GM19397 (cell line): ENCODE measurements around the gene CDK11A.
A peak's percentile ranks its signal among the peaks of the same experiment; 100 is the strongest.
"Not testable (repeated sequence)": the region's sequence is repeated elsewhere in the genome, so short reads cannot be mapped to it uniquely, and the experiment has no call there.

Experiments used
- ATAC-seq: cut with Tn5 transposase; IDR thresholded peaks from one replicate; pipeline ENCODE4 v1.9.1; 2021; ENCODE audit warnings: mild to moderate bottlenecking, moderate library complexity; ENCODE audit not compliant: unreplicated experiment

Gene CDK11A

DNA sequence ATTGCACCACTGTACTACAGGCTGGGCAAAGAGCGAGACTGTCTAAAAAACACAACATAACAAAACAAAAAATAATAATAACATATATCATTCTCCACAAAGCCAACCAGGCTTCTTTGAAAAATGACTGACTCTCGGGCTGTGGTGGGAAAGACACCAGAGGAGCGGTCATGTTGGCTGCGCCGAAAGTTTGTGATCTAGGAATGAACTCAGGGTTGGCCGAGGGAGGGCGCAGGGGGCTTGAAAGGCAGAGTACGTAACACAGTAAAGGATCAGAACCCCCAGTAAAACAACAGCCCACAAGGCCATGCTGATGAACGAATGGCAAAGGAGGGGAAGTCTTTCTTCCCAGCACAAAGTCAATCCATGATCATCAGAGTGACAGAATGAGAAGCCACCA lies 36.3 kb downstream of the CDK11A start:
- ATAC-seq: no peak

DNA sequence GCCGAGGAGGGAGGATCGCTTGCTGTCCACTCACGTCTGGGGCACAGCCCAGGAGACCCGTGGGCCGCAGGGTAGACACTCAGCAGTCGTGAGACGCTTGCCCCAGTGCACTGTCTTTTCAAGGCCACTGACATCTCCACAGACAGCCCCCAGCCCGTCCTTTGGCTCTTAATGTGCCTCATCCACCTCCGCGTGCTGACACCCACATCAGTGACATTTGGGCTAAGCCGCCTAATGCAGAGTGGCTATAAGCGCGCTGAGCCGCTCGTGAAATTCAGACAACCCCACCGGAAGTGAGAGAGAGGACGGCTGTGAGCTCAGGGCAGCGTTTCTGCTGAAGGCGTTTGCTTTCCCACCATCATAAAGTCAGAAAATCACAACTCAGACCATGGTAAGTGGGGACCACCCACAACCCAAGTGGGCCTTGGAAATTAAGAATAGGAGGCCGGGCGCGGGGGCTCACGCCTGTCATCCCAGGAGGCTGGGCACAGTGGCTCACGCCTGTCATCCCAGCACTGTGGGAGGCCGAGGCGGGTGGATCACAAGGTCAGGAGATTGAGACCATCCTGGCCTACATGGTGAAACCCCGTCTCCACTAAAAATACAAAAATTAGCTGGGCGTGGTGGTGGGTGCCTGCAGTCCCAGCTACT lies 40.0 kb downstream of the CDK11A start:
- no peak for ATAC-seq

DNA sequence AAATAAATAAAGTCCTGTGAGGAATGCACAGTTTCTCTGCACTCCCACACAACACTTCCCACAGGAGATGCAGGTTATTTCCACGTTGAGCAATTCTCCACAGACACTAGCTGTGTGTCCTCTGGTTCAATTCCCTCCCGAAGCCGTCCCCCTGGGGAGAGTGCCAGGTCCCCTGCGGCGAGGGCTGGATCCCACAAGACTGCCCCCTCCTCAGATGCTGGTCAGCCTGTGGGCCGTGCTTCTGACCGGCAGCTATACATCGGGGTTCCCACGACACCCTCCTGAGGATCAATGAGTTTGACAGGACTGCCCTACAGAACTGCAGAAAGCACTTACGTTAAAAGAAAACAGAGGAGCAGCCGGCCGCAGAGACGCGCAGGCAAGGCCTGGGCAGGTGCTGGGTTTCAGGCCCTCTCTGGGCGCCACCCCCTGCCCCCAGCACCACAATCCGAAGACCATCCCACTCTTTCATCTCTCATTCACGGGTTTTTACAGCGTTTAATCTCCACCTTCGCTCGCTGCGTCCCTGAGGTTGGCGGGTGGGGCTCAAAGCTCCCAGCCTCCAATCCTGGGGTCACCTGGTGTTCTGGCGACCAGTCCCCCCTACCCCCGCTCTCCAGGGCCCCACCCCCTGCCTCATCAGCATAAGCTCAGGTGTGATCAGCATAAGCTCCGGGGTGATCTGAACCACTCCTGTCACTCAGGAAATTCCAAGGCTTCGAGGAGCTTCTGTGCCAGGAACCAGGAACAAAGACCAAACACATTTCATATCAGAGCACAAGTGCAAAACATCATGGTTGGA lies 40.9 kb downstream of the CDK11A start:
- no peak for ATAC-seq

DNA sequence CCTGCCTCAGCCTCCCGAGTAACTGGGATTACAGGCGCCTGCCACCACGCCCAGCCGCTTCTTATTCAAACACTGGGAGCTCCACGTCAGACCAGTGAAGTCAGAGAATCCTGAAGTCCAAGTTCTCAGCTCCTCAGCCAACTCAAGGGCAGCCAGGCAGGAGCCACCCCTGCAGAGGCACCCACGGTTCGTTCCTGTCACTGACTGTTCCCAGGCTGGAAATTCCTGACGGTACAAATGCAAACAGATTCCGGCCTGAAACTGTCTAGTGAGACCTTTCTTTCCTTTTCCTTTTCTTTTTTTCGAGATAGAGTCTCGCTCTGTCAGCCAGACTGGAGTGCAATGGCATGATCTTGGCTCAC lies 43.3 kb downstream of the CDK11A start:
- no peak for ATAC-seq

DNA sequence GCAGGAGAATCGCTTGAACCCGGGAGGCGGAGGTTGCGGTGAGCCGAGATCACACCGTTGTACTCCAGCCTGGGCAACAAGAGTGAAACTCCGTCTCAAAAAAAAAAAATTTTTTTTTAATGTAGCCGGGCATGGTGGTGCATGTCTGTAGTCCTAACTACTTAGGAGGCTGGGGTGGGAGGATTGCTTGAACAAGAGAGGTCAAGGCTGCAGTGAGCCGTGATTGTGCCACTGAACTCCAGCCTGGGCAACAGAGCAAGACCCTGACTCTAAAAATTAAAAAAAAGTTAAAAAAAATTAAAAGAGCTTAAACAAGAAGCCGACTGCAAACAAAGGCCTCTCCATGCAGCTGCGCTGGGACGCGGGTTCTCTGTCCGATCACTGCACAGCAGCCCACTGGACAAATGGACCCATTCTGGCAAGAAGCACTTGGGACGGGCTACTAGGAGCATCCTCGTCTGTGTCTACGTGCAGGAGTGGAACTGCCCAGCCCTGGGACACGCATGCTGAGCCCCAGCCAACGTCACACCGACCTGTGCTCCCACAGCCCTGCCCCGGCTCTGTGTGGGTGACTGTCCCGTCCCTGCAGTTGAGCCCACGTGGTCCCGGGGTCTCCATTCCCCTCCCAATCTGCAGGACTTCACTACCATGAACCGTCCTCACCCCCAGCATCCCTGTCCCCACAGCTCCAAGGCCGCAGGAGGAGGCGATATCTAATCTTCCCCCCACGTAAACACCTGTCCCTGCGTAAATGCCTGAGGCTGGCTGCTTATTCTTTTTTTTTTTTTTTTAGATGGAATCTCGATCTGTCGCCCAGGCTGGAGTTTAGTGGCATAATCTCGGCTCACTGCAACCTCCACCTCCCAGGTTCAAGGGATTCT lies 43.9 kb downstream of the CDK11A start:
- ATAC-seq: no peak

DNA sequence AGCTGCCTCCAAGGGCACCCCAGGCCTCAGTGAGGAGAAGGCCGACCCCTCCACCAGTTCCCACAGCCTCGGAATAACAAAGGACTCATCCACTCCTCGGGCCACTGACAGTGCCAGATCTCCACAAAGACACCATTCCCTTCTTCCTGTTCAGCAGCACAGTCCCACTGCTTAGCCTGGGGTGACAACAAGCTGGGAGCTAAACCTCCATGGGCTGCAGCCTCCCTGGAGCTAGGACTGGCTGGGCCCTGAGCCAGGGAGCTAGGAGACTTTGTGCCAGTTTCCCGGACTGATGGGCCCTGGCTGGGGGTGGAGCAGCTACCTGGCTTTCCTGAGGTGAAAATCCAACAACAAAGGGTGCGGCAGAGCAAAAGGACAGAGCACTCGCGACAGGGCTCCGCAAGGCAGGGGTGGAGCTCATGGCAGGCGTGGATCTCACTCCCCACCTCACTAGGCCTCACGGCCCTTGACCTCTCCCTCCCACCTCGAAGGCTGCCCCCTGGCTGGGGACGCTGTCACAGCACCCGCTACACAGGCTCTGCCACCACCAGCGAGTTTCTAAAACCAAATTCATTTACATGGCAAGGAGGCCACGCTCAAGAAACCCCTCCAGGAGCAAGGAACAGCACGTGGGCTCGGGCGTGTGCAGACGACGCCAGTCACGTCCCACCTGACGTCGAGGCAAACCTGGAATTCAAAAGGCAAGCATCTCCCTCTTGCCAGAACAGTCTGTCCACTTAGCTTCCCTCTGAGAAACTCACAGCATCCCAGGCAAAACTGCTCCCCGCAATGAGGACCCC lies 45.4 kb downstream of the CDK11A start:
- ATAC-seq: peak; percentile 1

DNA sequence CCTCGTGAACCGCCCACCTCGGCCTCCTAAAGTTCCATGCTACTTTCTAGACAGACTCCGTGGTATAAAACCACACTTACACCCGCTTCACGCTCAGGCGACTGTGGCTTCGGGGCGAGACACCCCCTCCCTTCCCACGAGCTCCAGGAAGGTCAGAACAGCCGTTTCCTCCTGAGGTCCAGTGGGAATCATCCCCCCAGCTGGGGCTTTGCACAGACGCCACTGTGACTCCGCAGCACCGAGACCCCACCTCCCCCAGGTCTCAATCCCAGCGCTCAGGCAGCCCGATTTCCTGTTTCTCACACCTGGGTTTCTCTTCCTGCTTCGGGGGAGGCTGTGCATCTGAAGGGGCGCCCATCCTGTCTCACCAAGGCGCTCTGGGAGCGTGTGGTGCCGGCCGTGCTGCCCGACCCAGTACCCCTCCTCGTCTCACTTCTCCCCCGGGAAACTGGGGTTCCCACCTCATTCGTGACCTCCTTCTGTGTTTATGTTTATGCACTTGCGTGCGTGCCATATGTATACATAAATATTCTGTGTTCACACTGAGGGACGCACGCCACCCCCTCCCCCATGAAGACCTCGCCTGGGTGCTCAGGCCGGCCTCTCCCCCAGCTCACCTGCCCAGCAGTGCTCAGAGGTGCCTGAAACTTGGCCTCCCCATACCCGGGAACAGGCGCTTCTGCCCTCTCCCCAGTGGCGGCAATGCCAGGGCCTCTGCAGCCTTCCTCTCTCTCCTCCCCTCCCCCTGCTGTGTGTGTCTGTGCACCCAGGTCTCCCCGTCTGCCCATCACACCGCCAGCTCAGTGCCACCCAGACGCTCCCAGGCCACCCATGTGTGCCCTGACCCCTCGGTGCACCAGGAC lies 46.2 kb downstream of the CDK11A start:
- ATAC-seq: peak; percentile 62

DNA sequence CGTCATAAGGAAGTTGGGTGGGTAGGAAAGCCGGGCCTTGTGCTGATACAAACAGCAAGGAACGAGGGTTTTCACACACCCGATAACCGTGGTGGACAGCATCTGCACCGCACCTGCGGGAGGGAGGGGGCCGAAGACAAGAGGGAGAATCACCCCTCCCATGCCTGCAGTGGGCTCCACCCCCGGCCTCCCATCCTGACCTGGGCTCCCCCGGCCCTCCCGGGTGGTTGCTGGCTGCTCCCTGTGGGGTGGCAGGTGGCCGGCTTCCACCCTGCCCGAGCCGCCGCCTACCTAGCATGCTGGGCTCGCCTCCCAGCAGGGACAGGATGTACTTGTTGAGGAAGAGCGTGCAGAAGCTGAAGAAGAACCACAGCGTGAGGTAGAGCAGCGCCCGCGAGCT lies 48.1 kb downstream of the CDK11A start:
- ATAC-seq: not testable (repeated sequence)

DNA sequence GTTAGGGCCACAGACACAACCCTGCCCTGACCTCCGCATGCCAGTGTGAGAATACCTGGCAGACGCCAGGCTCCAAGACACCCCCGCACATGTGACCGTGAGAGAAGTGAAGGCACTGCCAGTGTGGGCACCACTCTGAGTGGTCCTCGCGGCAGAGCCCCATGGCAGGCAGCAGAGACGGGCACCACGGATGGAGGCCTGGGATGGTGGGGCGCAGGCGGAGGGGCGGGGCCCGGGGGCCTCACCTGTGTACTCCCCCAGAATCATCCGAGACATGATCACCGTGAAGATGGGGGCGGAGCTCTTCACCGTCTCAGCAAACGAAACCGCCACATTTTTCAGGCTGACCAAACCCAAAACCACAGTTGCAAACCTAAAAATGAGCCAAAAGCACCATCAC lies 48.9 kb downstream of the CDK11A start:
- ATAC-seq: not testable (repeated sequence)

DNA sequence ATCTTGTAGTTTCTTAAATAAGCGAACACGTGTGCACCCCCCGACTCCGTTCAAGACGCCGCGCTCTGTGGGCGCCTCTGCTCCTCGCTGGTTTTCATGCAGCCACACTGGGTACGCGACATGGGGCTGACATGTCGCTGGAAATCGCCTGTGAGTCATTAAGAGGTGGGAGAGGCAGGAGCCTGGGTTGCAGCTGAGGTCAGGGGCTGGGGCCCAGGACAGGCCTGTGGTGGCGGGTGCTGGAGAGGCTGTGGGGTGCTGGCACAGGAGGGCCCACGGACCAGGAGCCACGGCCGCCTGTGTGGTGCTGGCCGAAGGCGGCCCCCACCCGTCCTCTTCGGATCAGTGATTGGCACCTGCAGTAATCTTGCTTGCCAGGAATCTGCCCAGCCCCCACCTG lies 49.4 kb downstream of the CDK11A start:
- ATAC-seq: not testable (repeated sequence)

DNA sequence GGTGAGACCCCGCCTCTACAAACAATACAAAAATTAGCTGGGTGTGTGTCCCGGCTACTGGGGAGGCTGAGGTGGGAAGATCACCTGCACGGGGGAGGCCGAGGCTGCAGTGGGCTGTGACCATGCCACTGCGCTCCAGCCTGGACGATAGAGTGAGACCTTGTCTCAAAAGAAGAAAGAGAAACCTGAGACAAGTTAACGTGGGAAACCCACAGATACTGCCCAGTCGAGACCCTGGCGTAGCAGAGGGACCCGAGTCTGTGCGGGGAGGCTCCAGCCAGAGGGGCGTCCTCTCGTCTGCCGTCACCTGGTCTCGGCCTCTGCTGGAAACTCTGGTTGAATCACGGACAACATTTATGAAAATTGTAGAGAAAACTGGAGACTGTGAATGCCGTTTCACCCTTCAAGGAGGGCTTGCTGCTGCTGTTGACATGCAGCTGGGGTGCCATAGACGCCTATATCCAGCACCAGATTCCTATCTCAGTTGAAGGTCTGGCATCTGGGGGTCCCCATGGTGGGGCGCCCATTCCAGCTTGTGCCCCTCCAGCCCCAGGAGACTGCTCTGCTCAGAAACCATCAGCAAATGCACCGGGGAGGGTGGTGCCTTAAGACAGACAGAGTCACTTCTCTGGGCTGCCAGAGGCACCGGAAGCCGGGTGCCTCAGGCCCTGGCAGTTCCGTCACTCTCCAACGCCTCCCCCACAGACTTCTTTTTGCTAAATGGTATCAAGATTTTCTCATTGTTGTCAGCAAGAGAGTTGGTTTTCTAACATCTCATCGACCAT lies 51.8 kb downstream of the CDK11A start:
- ATAC-seq: no peak

DNA sequence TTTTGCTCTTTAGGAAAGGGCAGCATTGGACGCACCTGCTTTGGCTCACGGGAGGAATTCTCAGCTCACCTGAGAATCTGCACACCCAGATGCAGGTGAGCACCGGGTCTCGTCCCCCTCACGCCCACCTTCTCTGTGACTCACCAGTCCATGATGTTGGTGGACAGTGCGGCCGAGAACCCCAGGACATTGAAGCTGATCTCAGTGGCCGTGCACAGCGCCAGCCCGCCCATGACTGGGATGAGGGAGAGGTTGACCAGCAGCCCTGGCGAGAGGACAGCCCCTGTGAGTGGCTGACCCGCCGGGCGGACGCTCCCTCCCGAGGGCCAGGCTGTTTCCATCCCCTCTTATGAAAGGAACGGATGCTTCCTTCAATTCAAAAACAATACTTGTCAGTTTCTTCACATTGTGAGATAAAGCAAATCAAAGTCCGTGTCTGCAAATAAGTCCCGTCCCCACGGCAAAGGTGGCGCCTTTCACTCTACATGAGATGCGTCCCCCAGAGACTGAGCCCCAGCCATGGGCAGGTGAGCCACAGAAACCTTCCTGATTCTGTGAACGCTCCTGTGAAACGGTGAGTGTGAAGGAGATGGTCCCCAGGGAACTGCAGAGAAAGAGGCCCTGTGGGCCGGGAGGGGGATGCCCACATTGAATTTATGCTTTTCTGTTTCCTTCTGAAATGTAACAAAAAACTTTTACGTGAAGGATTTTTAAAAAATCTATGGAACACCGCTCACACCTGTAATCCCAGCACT lies 52.6 kb downstream of the CDK11A start:
- no peak for ATAC-seq

DNA sequence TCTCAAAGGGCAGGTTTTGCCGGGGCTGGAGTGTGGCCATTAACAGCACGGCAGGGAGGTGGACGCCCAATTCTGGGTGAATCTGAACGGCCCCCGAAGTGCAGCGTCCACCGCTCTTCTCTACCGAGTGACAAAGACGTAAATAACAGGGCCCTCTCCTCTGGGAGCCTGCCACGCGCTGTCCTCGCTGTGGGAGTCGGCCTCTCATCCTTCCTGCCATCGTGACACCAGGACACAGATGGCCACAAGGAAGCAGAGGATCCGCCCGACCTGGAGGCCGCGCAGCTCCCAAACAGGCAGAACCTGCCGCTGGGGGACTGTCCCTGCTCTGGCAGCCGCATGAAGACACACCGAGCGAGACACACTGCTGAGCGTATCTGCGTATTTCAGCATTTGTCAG lies 53.3 kb downstream of the CDK11A start:
- no peak for ATAC-seq

DNA sequence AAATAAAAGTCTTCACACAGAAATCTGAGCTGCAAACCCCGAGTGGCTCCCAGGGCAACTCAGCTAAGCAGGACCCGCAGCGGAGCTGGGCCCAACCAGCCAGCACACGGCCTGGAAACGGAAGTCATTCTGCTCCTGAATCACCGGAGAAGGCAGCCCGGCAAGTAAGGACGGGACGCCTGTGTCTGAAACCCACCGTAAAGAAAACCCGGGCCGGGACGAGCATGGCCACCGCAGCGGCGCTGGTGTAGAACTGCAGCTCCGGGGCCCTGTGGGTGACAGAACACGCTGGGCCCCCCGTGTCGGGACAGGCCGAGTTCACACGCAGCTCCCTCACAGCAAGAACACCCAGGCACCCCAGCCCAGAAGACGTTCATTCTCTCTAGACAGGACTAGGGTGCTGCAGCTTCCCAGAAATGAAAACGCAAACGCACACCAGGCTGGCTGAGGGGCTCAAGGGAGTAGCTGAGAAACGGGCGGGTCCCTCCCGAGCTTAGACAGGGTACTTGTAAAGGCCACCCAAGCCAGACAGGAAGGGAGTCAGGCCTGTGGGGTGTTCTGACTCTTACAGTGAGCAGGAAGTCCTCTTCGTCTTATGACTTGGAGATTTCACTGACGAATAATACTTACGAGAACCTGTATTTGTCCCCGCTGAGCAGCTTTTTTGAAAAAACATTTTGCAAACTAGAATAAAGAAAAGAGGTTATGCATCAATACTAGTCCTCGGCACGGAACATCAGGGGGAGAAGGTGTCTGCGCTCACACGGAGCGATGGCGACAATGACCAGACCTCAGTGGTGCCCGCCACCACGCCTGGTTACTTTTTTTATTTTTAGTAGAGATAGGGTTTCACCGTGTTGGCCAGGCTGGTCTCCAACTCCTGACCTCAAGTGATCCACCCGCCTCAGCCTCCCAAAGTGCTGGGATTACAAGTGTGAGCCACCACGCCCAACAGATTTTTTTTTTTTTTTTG lies 54.4 kb downstream of the CDK11A start:
- ATAC-seq: no peak

DNA sequence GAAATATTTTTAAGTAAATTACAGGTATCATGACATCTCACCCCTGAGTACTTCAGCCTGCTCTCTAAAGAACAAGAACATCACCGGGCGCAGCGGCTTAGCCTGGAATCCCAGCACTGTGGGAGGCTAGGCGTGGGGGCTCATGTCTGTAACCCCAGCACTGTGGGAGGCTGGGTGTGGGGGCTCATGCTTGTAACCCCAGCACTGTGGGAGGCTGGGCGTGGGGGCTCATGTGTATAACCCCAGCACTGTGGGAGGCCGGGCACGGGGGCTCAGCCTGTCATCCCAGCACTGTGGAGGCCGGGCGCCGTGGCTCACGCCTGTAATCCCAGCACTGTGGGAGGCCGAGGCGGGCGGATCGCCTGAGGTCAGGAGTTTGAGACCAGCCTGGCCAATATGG lies 57.6 kb downstream of the CDK11A start:
- no peak for ATAC-seq

DNA sequence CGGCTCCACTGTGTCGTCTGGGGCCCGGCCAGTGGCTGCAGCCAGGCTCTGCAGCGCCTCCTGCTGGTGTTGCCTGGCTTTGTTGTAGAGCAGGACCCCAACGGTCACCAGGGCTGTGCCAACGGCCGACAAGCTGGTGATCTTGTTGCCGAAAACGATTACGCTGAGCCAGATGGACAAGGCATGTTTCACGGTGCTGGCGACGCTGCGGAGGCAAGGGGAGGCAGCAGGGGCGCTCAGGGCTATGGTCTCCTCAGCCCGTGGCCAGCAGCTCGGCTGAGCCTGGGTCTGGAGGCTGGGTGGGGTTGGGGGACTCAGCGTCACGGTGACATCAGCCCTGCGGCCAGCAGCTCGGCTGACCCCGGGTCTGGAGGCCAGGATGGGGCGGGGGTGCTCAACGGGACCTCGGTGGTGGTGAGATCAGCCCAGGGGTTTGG lies 58.3 kb downstream of the CDK11A start:
- no peak for ATAC-seq
